OCI-LY3 (cell line): ENCODE data around the gene ATG9B.

Experiments
- H2AFZ ChIP-seq: fragments of 200-600, 300-600 bp; shearing (Covaris generic); 2 replicates; pipeline ENCODE4 v1.6.0; 2014; ENCODE audit warnings: antibody characterized with exemption, low read depth, low read length
- H3K27ac ChIP-seq: fragments of 200-600, 300-600 bp; sonication (generic); 2 replicates; pipeline ENCODE4 v1.5.1; 2014; ENCODE audit warnings: mild to moderate bottlenecking, low read length, moderate library complexity, mixed read lengths
- H3K27me3 ChIP-seq: fragments of 200-600, 300-600 bp; sonication (generic); 2 replicates; pipeline ENCODE4 v1.6.1; 2014; ENCODE audit warnings: low read depth, low read length, mixed read lengths
- H3K36me3 ChIP-seq: fragments of 200-600, 300-600 bp; sonication (generic); replicated peaks from 2 replicates; pipeline ENCODE3; 2014; ENCODE audit warnings: low read depth, low read length, mixed read lengths
- H3K4me1 ChIP-seq: fragments of 300-600, 200-600 bp; sonication (generic); 2 replicates; pipeline ENCODE4 v1.6.1; 2014; ENCODE audit warnings: low read length, mixed read lengths
- H3K4me2 ChIP-seq: fragments of 200-600, 300-600 bp; sonication (generic); 2 replicates; pipeline ENCODE4 v1.6.1; 2014; ENCODE audit warnings: low read length, mixed read lengths
- H3K4me3 ChIP-seq: fragments of 300-600, 200-600 bp; sonication (generic); 2 replicates; pipeline ENCODE4 v1.5.1; 2014; ENCODE audit warnings: antibody characterized with exemption, mild to moderate bottlenecking, low read length, moderate library complexity
- H3K79me2 ChIP-seq: fragments of 300-600, 200-600 bp; shearing (Covaris generic); 2 replicates; pipeline ENCODE4 v1.6.1; 2014; ENCODE audit warnings: mild to moderate bottlenecking, low read length, mixed read lengths
- H3K9ac ChIP-seq: fragments of 300-600, 200-600 bp; shearing (Covaris generic); 2 replicates; pipeline ENCODE4 v1.6.0; 2014; ENCODE audit warnings: mild to moderate bottlenecking, low read length, moderate library complexity
- H3K9me3 ChIP-seq: fragments of 200-600, 300-600 bp; shearing (Covaris generic); 2 replicates; pipeline ENCODE4 v1.6.1; 2014; ENCODE audit warnings: low read length, mixed read lengths; ENCODE audit not compliant: insufficient read depth
- H4K20me1 ChIP-seq: fragments of 200-600, 300-600 bp; sonication (generic); 2 replicates; pipeline ENCODE4 v1.6.1; 2016; ENCODE audit warnings: low read length, mixed read lengths; ENCODE audit not compliant: insufficient read depth
- CTCF ChIP-seq: fragments of 200-600, 300-600 bp; sonication (generic); IDR thresholded peaks from 2 replicates; pipeline ENCODE4 v1.5.1; 2014; ENCODE audit warnings: antibody characterized with exemption, low read length, low read depth
- EZH2phosphoT487 ChIP-seq: fragments of 200-600 bp; shearing (Covaris generic); IDR thresholded peaks from 2 replicates; pipeline ENCODE4 v1.6.1; 2018; ENCODE audit warnings: antibody characterized with exemption, mixed run types, low read depth

The ATG9B gene

GRCh38 chr7:150969475-150969874 lies 54.8 kb downstream of the ATG9B start:
- Histone ChIP-seq H3K4me3 (no peak overlapping the region), H3K9me3 (no peaks in the 10 kb centered on the region), H3K4me1 (peaks cover 4% of the 10 kb centered on the region), H3K4me2 (no peak overlapping the region), H3K27ac (no peak overlapping the region), H3K36me3 (no peaks in the 10 kb centered on the region), H2AFZ (no peak overlapping the region), H3K9ac (no peak overlapping the region), H4K20me1 (no peaks in the 10 kb centered on the region; the same call in 1 of the 2 replicates), H3K79me2 (no peaks in the 10 kb centered on the region), H3K27me3 (no peaks in the 10 kb centered on the region)
- no peak for TF ChIP-seq CTCF
- no peak for TF ChIP-seq EZH2phosphoT487

GRCh38 chr7:150968734-150969372 lies 55.4 kb downstream of the ATG9B start:
- no peaks in the 10 kb centered on the region for H3K79me2 ChIP-seq
- no peaks in the 10 kb centered on the region for H3K27me3 ChIP-seq
- H3K27ac ChIP-seq: no peak overlapping the region
- H3K4me3 ChIP-seq: no peak overlapping the region
- no peak overlapping the region for H3K4me2 ChIP-seq
- TF ChIP-seq EZH2phosphoT487 (no peak), CTCF (no peak)
- no peak overlapping the region for H3K9ac ChIP-seq
- H4K20me1 ChIP-seq: no peaks in the 10 kb centered on the region; the same call in 1 of the 2 replicates
- no peak overlapping the region for H2AFZ ChIP-seq
- H3K4me1 ChIP-seq: no peaks in the 10 kb centered on the region
- H3K9me3 ChIP-seq: no peaks in the 10 kb centered on the region
- no peaks in the 10 kb centered on the region for H3K36me3 ChIP-seq

GRCh38 chr7:150968056-150968733 lies 56.1 kb downstream of the ATG9B start:
- Histone ChIP-seq H2AFZ (no peak overlapping the region), H4K20me1 (no peaks in the 10 kb centered on the region), H3K9me3 (no peaks in the 10 kb centered on the region), H3K4me3 (no peak overlapping the region), H3K36me3 (no peaks in the 10 kb centered on the region), H3K4me1 (no peaks in the 10 kb centered on the region), H3K27me3 (no peaks in the 10 kb centered on the region), H3K4me2 (no peak overlapping the region), H3K27ac (no peak overlapping the region), H3K9ac (no peak overlapping the region), H3K79me2 (no peaks in the 10 kb centered on the region)
- TF ChIP-seq CTCF (no peak), EZH2phosphoT487 (no peak)

GRCh38 chr7:150967349-150967748 lies 56.9 kb downstream of the ATG9B start:
- Histone ChIP-seq H3K27me3 (no peaks in the 10 kb centered on the region), H3K4me1 (no peaks in the 10 kb centered on the region), H3K9me3 (no peaks in the 10 kb centered on the region), H3K9ac (no peak overlapping the region), H3K79me2 (no peaks in the 10 kb centered on the region), H3K4me2 (no peak overlapping the region), H3K36me3 (no peaks in the 10 kb centered on the region), H2AFZ (no peak overlapping the region), H4K20me1 (no peaks in the 10 kb centered on the region), H3K4me3 (no peak overlapping the region), H3K27ac (no peak overlapping the region)
- TF ChIP-seq EZH2phosphoT487 (no peak), CTCF (no peak)
